Left ventricle myocardium inferior (tissue), 1 donor: ENCODE results near the gene PSMG1. TPM values are rescaled to one million over a fixed set of nuclear protein-coding genes. Genes with fewer than 3 reads are reported as not detected.

Experiments used
- DNase-seq: peaks from one replicate; pipeline ENCODE4 v3.0.0-alpha.2; 2020
- H3K27ac ChIP-seq: fragments of 200-600 bp; replicated peaks from 2 replicates; pipeline ENCODE4 v1.8.0; 2021
- H3K27me3 ChIP-seq: fragments of 200-600 bp; 2 replicates; pipeline ENCODE4 v1.8.0; 2021; ENCODE audit warnings: low read depth
- H3K36me3 ChIP-seq: fragments of 200-600 bp; 2 replicates; pipeline ENCODE4 v1.8.0; 2021
- H3K4me1 ChIP-seq: fragments of 200-600 bp; 2 replicates; pipeline ENCODE4 v1.8.0; 2021
- H3K4me3 ChIP-seq: fragments of 200-600 bp; 2 replicates; pipeline ENCODE4 v1.8.0; 2021; ENCODE audit warnings: mild to moderate bottlenecking, moderate library complexity
- H3K9me3 ChIP-seq: fragments of 200-600 bp; replicated peaks from 2 replicates; pipeline ENCODE4 v1.8.0; 2021
- CTCF ChIP-seq: fragments of 200-600 bp; IDR thresholded peaks from 2 replicates; pipeline ENCODE4 v1.8.0; 2021; ENCODE audit warnings: antibody characterized with exemption, mild to moderate bottlenecking, borderline replicate concordance
- intact Hi-C: fragments of 100-400 bp; cut with micrococcal nuclease; formaldehyde crosslinking; loops from one replicate; pipeline ENCODE4 v1.11.0; 2022
- total RNA-seq: library from RNA; stranded (reverse); fragmentation: NEBNext Ultra II Directional; extraction: Animal tissue kit (Norgen Biotek cat#: 25700); gene quantifications from one replicate; pipeline ENCODE4 v1.2.1, GENCODE V29; 2021
- donor health status: DM: no; HTN: yes; CAD: no; lungs with severe emphysema.

PSMG1 gene
- total RNA-seq, 1 donor from 2014 or later = 20.7 TPM

GRCh38 chr21:39182016-39182415 lies 1.2 kb downstream of the PSMG1 start:
- TF ChIP-seq CTCF = no peak
- Histone ChIP-seq H3K9me3 (no peaks in the 10 kb centered on the region), H3K4me3 (peak overlapping the region; percentile 84), H3K27me3 (no peaks in the 10 kb centered on the region), H3K36me3 (peaks cover 2% of the 10 kb centered on the region), H3K4me1 (peaks cover 32% of the 10 kb centered on the region), H3K27ac (no peak overlapping the region)
- no peak for DNase-seq
- intact Hi-C loops = no loop called here

DNA sequence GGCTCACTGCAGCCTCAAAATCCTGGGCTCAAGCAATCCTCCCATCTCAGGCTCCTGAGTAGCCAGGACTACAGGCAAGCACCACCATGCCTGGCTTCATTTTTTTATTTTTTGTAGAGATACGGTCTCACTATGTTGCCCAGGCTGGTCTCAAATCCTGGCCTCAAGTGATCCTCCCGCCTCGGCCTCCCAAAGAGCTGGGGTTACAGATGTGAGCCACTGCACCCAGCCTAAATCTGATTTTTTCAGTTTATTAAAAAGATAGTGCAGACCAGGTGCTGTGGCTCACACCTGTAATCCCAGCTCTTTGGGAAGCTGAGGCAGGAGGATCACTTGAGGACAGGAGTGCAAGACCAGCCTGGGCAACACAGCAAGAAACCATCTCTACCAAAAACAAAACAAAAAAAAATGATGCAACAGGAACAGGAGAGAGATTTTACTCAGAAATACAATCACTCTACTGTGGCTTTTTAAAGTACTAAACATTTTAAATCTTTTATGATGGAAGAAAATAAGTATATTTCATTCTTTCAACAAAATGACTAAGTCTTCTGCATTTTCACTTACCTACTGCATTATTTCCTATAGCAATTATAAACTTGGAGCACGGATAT lies 1.9 kb downstream of the PSMG1 start:
- intact Hi-C loops = no loop called here
- Histone ChIP-seq H3K27ac (no peak overlapping the region), H3K4me1 (peaks cover 35% of the 10 kb centered on the region), H3K9me3 (no peaks in the 10 kb centered on the region), H3K27me3 (no peaks in the 10 kb centered on the region), H3K36me3 (peaks cover 2% of the 10 kb centered on the region), H3K4me3 (no peak overlapping the region)
- no peak for DNase-seq
- TF ChIP-seq CTCF = no peak

DNA sequence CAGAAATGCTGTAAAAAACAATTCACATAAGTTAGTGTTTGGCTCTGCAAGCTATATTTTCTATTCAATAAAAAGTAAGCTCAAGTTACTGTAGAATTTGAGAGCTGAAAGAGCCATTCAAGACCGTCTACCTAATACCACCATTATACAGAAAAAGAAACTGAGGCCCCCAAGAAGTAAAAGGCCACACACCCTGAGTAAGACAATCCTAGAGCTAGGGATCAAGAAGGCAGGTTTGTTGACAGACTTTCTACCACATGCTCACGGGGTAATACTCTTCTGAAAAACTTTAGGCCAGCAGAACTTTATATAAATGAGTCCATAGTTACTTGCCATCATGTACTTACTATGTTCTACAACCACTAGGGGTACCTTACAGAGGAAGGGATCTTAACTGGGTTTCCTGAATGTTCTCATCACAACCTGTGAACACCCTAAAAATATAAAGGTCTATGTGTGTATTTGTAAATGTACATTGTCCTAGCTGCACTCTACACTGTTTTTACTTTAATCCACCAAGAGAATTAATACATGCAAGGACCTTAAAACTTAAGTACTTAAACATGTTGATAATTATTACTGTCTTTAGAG lies 2.7 kb downstream of the PSMG1 start:
- no peak overlapping the region for H3K27ac ChIP-seq
- no peaks in the 10 kb centered on the region for H3K9me3 ChIP-seq
- no peak for TF ChIP-seq CTCF
- intact Hi-C loops = no loop called here
- H3K4me3 ChIP-seq = no peak overlapping the region
- no peaks in the 10 kb centered on the region for H3K27me3 ChIP-seq
- peaks cover 2% of the 10 kb centered on the region for H3K36me3 ChIP-seq
- no peak for DNase-seq
- H3K4me1 ChIP-seq = peaks cover 36% of the 10 kb centered on the region

DNA sequence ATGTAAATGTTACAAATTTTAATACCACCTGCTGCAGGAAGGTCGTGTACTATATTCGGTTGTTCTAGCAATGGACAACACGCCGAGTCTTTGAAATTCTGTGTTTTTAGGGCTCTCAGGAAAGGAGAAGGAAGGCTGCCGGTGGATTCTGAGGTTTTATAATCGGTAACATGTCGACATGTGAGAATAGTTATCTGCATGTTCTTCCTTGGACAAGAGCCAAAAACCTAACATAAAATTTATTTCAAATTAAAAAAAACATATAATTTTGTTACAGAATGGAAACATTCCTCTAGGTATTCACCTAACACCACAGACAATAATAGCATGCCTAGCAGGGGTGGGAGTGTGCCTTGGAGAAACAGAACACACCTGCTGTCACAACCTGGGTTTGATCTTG lies 4.8 kb downstream of the PSMG1 start:
- intact Hi-C loops = no loop called here
- H3K27ac ChIP-seq = no peak overlapping the region
- no peak for TF ChIP-seq CTCF
- no peak for DNase-seq
- H3K9me3 ChIP-seq = no peaks in the 10 kb centered on the region
- H3K4me3 ChIP-seq = no peak overlapping the region
- H3K36me3 ChIP-seq = peaks cover 12% of the 10 kb centered on the region
- H3K27me3 ChIP-seq = no peaks in the 10 kb centered on the region
- peaks cover 21% of the 10 kb centered on the region for H3K4me1 ChIP-seq

- intact Hi-C loops = no loop called here
- Histone ChIP-seq H3K27me3 (no peaks in the 10 kb centered on the region), H3K27ac (no peak overlapping the region), H3K4me1 (peaks cover 6% of the 10 kb centered on the region), H3K36me3 (peaks cover 15% of the 10 kb centered on the region), H3K4me3 (no peak overlapping the region), H3K9me3 (no peaks in the 10 kb centered on the region)
- DNase-seq = no peak
- no peak for TF ChIP-seq CTCF
These were observed 7.0 kb downstream of the PSMG1 start for GRCh38 chr21:39176271-39176709.
